ENCODE results near the gene ANKRD11.
A peak's percentile ranks its signal among the peaks of the same experiment; 100 is the strongest.

The ANKRD11 gene
- 211 to 279 reads per million in 2 donors for total RNA-seq

DNA sequence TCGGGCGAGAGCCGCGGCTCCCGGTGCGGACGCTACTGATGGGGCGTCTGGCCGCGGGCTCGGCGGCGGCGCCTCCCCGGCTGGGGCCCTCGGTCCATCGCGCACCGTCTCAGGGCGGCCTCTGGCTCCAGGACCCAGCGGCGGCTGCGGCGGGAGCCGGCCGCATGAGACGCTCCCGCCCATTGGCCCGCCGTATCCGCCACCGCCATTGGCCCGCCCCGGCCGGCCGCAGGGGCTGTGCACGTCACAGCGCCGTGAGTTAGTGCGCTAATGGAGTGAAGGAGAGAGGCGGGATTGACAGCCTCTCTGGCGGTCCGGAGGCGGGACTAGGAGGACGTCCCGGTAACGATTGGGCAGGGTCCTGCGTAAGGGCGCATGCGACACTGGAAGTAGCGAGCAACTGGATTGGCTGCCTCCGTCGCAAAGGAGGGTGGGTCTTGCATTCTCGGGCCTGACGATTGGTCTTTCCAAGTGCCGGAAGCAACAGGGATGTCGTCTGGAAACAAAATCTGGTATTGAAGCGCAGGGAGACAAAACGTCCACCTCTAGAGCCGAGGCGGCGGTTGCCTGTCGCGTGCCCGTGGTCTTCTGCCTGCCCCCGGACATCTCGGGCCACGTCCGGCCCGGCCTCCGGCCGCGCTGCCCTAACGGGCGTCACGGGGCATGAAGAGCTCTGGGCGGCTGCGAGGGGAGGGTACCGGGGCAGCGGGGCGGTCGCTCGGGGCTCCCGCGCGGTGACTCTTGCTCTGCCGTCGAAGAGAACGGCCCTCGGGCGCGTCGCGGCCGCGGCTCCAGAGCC lies at the start of gene ANKRD11:
Gene ANKRD11, minus strand, starts transcription at position 123 of the 799 bp plus-strand sequence. CDS start 173,542 bp downstream, outside the sequence.
- peak; percentile 94 for DNase-seq

DNA sequence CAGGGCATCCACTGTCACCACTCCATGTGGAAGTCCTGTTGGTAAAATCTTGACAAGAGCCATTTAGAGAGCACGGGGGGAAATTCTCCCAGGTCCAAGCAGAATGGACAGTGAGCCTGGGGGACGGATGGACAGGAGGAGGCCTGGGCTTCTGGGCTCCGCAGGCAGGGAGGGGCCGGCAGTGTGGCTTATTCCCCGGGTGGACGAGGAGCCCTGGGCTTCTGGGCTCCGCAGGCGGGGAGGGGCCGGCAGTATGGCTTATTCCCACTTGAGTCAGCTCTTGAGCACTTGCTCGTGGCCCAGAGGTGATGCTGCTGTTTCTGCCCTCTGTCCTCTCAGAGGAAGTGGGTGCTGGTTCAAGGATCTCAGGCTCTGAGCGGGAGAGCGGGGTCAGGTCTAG lies 47.9 kb upstream of the ANKRD11 start:
- no peak for DNase-seq

DNA sequence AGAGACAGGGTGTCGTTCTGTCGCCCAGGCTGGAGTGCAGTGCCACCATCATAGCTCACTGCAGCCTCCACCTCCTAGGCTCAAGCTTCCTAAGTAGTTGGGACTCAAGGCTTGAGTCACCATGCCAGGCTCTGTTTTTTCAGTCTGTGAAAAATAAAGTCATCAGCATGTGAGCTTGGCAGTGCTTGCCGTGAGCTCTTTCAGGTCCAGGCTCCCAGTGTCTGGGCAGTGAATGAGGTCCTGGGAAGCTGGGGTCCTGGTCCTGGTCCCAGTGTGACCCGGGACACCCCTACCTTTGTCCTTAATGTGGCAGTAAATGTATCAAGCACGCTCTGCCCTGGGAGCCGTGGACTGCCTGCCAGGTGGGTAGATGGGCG lies 47.2 kb upstream of the ANKRD11 start:
- no peak for DNase-seq

DNA sequence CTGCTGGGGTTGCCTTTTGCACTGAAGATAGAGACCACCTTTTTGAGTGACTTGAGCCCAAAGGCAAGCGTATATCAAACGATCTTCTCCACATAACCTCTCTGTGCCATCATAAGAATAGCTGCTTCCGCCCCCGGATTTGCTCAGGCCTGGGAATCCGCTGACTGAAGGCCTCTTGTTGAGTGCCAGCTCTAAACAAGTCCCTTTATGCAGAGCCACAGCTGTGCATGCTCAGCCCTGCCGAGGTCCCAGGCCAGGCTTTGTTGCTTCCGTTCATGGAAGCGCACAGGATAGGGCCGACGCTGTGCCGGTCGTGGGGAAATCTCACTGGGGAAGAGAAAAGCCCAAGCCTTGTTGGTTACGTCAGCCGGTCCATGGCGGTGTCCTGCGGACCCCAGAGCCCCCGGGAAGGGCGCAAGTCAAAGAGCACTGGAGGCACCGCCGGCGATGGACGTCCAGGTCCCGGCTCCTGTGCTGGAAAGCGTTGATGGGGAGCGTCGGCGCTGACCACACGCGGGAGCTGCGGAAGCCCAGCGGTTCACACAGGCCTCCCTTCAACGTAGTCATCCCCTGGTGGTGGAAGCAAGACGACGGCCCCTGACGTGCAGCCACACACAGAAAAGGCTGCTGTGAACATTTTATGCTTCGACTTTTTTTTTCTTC lies 46.7 kb upstream of the ANKRD11 start:
- no peak for DNase-seq

DNA sequence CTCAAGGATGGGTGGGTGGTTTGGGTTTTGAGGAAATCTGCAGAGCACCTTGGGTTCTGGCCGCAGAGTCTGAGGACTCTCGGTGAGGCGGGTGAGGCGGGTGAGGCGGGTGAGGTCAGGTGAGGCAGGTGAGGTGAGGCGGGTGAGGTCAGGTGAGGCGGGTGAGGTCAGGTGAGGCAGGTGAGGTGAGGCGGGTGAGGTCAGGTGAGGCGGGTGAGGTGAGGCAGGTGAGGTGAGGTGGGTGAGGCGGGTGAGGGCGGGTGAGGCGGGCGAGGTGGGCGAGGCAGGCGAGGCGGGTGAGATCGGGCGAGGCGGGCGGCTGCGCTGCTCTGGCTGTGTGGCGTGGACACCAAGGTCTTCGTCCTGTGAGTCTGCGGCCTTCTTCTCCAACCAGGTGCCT lies 46.0 kb upstream of the ANKRD11 start:
- no peak for DNase-seq

DNA sequence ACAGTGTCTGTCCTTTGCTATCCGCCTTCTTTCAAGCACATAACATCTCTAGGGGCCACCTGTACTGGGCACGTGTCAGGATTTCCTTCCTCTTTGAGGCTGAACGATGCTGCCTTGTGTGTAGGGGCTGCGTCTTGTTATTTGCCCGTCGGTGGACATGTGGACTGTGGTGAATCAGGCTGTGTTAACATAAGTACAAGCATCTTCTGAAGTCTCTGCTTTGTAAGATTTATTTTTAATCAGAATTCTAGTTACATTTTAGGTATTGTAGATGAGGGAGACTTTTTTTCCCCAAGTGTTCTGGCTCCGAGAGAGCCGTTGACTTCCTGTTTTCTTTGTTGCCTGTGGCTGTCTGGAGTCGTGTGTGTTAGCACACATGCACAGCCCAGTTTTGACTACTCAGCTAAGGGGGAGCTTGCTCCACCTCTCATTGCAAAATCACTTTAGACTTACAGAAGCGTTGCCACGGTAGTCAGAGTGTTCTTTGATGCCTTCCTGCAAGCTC lies 43.9 kb upstream of the ANKRD11 start:
- no peak for DNase-seq

DNA sequence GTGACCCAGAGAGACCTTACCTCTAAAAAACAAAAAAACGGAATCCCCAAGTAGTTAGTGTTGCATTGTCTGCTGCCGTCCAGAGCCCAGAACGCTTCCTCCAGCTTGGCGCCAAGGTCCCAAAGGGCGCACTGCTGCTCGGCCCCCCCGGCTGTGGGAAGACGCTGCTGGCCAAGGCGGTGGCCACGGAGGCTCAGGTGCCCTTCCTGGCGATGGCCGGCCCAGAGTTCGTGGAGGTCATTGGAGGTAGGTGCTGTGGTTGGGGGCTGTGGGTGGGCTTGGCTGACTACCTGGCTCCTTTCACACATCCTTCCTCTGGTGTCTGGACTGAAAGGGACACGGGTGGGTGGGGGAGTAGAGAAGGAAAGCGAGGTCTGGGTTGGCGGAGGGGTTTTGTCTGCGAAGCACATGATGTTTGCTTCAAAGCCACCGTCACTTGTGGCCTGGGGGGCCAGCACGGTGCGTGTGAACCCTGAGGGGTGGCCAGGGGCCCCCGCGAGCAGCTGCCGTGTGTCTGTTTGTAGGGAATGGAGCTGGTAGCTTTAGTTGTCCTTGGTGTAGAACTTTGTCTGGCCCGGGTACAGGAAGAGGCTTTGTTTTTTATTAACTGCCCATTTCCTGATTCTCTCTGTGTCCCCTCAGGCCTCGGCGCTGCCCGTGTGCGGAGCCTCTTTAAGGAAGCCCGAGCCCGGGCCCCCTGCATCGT lies 41.6 kb upstream of the ANKRD11 start:
- no peak for DNase-seq

DNA sequence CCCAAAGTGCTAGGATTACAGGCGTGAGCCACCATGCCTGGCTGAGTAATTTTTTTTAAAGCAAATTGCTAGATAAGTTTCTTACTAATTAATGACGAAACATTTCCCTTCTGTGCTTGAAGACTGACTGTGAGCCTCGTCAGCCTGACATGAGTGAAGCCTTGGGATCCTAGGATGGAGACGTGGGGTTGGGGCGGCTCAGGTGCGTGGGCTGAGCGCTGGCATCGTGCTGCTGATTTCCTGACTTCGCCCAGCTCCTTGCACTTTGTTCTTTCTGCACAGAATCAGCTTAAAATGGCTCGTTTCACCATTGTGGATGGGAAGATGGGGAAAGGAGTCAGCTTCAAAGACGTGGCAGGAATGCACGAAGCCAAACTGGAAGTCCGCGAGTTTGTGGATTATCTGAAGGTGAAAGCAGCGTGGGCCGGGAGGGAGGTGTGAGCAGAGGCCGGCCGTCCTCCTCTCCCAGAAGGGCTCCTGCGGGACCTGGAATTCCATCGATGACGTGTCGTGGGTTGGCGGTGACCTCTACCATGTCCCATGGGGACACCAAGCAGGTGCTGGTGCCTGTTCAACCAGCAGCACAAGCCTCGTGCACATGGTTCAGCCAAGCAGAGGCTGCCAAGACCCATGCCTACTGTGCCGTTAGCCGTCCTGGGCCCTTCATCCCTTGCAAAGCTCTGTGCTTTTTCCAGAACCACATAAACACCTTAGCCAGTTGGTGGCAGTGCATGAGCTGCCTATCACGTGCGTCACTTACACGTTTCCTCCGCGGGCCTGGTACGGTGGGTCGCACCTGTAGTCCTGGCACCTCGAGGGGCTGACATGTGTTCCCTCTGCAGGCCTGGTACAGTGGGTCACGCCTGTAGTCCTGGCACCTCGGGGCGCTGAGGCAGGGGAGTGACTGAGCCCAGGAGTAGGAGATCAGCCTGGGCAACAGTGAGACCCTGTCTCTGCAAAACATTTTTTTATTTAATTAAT lies 40.3 kb upstream of the ANKRD11 start:
- no peak for DNase-seq

DNA sequence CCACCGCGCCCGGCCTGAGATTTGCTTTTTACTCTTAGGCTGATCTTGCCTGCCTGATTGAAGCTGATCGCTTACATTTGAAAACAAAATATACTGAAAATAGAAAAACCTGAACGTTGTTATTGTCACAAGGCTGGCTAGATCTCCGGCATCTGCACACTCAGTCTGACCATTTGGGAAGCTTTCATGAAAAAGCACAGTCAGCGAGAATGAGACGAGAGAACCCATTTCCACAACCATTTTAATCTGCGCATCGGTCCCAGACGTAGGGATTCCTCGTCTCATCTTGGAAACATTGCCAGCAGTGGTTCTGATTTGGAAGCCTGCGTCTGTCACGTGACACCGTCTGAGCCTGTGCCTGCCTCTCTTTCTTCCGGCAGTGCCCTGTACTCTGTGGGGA lies 38.7 kb upstream of the ANKRD11 start:
- DNase-seq, result no peak

DNA sequence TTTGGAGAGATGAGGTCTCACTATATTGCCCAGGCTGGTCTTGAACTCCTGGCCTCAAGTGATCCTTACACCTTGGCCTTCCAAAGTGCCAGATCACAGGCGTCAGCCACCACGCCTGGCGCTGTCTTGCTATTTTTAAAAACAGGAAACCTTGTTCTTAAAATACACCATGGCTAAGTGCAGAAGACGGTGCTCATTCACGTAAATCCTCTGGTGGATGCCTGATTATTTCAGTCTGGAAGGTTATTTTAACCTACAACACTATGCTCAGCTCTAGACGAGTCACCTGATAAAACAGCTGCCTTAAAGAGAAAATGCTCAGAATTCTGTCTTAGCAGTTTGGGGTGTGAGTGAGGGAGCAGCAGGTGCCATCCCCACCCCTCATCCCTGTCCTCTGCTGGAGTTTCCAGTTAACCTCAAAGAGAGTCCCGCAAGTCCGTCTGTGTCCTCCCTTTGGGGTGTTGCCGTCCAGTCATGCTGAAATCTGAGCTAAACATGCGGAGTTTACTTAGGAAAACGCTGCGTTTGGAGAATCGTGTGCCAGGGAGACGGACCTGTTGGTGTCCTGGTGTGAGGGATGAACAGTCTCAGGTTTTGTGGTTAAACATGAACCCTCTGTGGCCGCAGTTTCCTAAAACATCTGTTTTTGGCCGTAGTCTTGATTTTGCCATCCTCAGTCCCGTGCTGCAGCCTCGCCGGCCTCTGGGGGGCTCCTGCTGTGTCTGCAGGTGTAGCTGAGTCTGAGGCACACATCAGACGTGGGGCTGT lies 35.0 kb upstream of the ANKRD11 start:
- no peak for DNase-seq

DNA sequence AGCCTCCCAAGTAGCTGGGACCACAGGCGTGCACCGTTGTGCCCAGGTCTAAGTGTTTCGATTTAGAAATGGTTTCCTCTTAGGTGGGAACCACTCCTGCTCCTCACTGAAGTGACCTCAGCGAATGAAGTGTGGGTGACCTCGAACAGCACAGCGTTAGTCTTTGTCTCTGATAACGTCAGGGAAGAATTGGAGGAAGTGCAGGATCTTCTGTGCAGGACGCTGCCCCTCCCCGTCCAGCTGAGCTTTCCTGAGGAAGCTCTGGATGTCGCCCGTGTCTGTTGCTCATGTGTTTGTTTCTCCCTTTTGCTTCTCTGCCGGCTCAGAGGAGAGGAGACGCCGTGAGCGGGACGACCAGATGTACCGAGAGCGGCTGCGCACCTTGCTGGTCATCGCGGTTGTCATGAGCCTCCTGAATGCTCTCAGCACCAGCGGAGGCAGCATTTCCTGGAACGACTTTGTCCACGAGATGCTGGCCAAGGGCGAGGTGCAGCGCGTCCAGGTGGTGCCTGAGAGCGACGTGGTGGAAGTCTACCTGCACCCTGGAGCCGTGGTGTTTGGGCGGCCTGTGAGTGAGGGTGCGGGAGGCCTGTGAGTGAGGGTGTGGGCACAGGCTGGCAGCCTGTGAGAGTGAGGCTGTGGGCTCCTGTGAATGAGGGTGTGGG lies 33.5 kb upstream of the ANKRD11 start:
- no peak for DNase-seq

DNA sequence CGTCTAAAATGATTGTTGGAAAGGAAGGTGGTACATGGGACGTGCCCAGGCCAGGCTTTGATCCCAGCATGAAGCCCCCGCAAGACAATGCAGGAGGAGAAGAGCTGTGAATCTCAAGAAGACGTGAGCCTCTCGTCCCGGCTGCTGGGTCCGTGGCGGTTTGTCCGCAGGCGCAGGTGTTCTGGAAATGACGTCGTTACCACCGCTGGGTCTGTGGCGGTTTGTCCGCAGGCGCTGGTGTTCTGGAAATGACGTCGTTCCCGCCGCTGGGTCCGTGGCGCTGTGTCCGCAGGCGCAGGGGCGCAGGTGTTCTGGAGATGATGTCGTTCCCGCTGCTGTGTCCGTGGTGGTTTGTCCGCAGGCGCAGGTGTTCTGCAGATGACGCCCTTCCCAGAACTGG lies 31.9 kb upstream of the ANKRD11 start:
- no peak for DNase-seq

DNA sequence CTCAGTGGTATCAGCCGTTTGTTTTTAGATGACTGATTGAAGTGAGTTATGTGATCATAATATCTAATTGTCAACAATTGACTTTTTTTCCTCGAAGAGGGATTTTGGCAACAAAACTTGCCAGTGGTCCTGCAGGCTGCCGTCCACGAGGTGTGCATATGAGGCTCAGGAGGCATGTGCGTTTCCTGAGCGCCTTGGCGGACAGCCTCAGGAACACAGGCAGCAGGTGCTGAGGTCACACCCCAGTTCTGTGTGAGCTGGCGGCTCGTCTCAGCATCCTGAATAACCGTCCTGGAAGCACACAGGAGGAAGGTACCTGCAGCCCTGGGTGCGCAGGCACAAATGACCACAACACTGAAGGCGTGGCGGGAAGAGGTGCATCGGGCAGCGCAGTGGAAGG lies 29.5 kb upstream of the ANKRD11 start:
- DNase-seq, result no peak

DNA sequence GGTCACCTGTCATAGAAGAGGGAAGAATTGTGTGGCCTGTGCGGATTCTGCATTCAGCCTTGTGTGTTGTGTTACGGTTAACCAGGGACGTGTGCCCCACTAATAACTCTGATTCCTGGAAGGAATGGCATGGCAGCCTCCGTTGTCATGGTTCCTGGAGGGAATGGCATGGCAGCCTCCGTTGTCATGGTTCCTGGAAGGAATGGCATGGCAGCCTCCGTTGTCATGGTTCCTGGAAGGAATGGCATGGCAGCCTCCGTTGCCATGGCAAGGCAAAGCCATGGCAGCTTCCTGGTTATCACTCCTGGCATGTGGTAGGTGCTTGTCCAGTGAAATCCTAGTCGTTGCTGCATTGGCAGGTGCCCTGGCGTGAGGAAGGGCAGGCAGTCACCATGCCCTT lies 26.8 kb upstream of the ANKRD11 start:
- DNase-seq, result no peak

DNA sequence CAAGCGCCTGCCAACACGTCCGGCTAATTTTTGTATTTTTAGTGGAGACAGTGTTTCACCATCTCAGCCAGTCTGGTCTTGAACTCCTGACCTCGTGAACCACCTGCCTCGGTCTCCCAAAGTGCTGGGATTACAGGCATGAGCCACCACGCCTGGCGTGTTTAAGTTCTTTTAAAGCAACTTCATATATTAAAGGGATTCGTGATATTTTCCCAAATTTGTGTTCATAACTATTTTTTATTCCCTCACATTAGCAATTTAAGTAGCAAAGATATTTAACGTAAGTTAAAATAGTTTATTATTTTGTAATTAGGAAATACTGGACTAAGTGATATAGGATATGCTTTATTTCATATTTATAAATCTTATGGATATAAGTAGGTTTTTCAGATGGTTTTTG lies 22.1 kb upstream of the ANKRD11 start:
- no peak for DNase-seq

DNA sequence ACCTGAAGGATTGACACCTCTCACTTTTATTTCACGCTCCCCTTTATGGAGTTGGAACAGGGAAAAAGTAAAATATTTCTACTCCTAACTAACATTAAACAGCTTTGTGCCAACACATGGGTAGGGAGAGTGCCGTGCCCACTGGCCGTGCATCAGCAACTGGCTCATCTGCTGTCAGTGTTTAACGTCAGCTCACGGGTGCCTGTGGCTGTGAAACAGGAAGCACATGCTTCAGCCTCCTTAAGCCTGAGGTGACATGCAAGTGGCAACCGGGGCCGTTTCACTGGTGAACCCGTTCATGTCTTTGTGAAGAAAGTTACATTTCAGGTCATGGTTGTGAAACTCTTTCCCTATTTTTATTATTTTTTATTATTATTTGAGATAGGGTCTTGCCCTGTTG lies 21.0 kb upstream of the ANKRD11 start:
- DNase-seq, result no peak

DNA sequence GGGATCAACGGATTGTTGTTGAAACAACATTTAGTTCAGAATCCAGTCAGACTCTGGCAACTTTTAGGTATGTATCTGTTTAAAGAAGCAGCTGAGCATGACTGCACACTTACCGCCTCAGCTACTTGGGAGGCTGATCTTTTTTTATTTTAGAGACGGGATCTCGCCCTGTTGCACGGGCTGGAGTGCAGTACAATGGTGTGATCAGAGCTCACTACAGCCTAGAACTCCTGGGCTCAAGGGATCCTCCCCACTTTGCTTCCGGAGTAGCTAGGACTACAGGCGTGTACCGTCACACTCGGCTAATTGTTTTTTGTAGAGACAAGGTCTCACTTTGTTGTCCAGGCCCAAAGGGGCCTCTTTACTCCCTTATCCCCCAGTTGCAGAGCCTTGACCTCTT lies 20.2 kb upstream of the ANKRD11 start:
- no peak for DNase-seq

DNA sequence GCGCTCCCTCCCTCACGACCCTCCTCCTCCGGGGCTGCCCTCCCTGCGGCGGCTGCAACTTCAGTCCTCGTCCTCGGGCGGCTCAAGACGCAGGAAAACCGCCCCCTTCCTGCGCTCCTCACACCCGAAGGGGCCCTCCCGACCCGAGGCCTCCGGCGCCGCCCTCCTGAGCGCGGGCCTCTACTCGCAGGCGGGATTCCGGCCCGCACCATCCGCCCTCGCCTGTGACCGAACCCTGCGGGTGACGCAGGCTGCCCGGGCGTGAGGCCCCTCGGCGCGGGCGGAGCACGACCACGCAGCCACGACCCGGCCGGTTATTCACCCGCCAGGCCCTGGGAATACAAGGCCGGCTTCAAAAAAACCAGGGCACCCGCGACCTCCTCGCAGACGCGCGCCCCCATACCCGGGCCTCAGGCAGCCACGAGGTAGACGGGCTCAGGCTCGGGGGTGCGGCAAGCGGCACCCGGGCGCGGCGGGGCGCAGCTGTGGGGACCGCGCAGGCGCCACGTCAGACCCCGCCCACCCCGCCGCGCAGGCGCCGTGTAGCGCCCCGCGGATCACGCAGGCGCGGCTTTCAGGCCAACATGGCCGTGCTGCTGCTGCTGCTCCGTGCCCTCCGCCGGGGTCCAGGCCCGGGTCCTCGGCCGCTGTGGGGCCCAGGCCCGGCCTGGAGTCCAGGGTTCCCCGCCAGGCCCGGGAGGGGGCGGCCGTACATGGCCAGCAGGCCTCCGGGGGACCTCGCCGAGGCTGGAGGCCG lies 17.7 kb upstream of the ANKRD11 start, which contains the start of gene SPG7:
Gene SPG7, plus strand, starts transcription at position 570 of the 757 bp plus-strand sequence. Its CDS starts 15 bp downstream, at position 585.
- DNase-seq, result peak; percentile 85

DNA sequence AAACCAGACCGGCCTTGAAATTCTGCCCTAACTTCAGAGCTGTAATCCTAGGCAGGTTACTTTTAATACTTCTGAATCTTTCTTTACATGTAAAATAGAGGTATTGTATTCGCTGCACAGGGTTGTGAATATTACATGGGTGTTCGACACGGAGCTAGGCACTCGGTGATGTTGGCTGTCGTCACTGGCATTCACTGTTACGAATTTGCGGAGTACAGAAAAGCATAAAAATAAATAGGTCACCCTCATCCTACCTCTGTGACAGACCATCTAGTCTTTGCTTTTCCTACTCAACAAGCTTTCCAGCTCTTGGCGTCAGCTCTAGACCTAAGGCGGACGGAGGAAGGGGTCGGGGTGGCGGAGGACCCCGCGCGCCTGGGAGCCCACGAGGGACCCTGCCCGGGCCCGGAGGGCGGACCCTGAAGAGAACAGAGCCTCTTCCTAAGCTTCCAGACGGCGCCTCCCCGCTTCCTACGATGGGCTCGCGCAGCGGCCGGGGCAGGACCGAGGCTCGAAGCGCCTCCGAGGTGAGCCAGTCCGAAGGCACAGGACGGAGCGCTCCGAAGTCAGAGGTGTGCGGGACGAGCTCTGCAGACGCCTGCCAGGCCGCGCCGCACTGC lies 17.0 kb upstream of the ANKRD11 start:
- no peak for DNase-seq

DNA sequence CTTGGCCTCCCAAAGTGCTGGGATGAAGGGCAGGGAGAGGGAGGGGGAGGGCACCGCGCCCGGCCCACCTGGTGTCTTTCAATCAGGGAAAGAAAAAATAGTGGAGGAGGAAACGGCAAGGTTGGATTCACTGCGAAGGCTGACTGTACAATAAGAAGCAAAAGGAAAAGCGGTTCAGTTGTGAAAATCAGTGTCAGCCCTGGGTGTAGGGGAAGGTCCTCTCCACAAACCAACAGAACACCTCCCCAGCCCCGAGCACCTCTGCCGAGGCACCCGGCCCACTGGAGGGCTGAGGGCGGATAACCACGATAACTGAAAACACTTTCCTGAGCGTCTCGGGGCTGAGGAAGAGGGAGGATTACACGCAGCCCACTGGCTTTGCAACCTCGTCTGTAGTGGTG lies 16.4 kb upstream of the ANKRD11 start:
- peak; percentile 14 for DNase-seq

Data from T-helper 9 cell (primary cell).